K562 (cell line): ENCODE measurements around the gene BNC2.

Experiments used
- CBX5 ChIP-seq: IDR thresholded peaks from 2 replicates; pipeline ENCODE4 v1.6.1; 2014; ENCODE audit warnings: low read depth, borderline replicate concordance
- CTCF ChIP-seq, 3 experiments: IDR thresholded peaks in 2 of 3; conservative IDR thresholded peaks in 1 of 3; 2 replicates each; pipeline ENCODE4 v1.5.1; 2011 to 2012; ENCODE audit warnings: low read length in 3 of 3, mild to moderate bottlenecking in 3 of 3, control low read depth in 2 of 3, improper control_type of control experiment in 1 of 3, inconsistent platforms in 1 of 3, low read depth in 1 of 3, mixed read lengths in 1 of 3, moderate library complexity in 1 of 3; ENCODE audit not compliant: insufficient read depth in 2 of 3
- ETV5 ChIP-seq: sonication (generic); formaldehyde crosslinking; IDR thresholded peaks from 2 replicates; pipeline ENCODE4 v1.4.0; 2020; ENCODE audit warnings: low read depth, mild to moderate bottlenecking, missing genetic modification reagents
- FOXM1 ChIP-seq, 2 experiments: fragments of 450-650 bp in 1 of 2; sonication (generic) in 1 of 2; formaldehyde crosslinking in 1 of 2; IDR thresholded peaks; 2 replicates each; pipeline versions ENCODE4 v1.6.1 to v1.9.0; 2017 to 2022; ENCODE audit warnings: low read depth in 2 of 2, mild to moderate bottlenecking in 2 of 2, missing genetic modification reagents in 1 of 2, moderate library complexity in 1 of 2
- GMEB1 ChIP-seq: fragments of 250-450 bp; sonication (Bioruptor Pico); IDR thresholded peaks from 2 replicates; pipeline ENCODE4 v1.4.0; 2020; ENCODE audit warnings: mild to moderate bottlenecking
- HMG20A ChIP-seq: fragments of 450-650 bp; formaldehyde crosslinking; conservative IDR thresholded peaks from 2 replicates; pipeline ENCODE4 v1.4.0; 2020; ENCODE audit warnings: mild to moderate bottlenecking, mixed read lengths
- IRF2 ChIP-seq: sonication (generic); formaldehyde crosslinking; IDR thresholded peaks from 2 replicates; pipeline ENCODE4 v1.8.1; 2022; ENCODE audit warnings: mild to moderate bottlenecking, missing genetic modification reagents
- KDM4B ChIP-seq, 2 experiments: fragments of 450-650 bp in 1 of 2; sonication (generic) in 1 of 2; IDR thresholded peaks; 2 replicates each; pipeline ENCODE4 v1.6.1; 2016 to 2017; ENCODE audit warnings: borderline replicate concordance in 2 of 2, antibody characterized with exemption in 1 of 2, low read depth in 1 of 2, mild to moderate bottlenecking in 1 of 2
- TEAD4 ChIP-seq, 2 experiments: sonication (generic) in 1 of 2; formaldehyde crosslinking in 1 of 2; IDR thresholded peaks; 2 replicates each; pipeline versions ENCODE4 v1.6.1 to v1.8.0; 2012 to 2022; ENCODE audit warnings: borderline replicate concordance in 1 of 2, inconsistent platforms in 1 of 2, low read length in 1 of 2, mild to moderate bottlenecking in 1 of 2, missing genetic modification reagents in 1 of 2
- THRAP3 ChIP-seq: fragments of 450-650 bp; IDR thresholded peaks from 2 replicates; pipeline ENCODE4 v1.6.1; 2016; ENCODE audit warnings: mild to moderate bottlenecking, inconsistent platforms, borderline replicate concordance
- UBTF ChIP-seq, 2 experiments: IDR thresholded peaks; 2 replicates each; pipeline ENCODE4 v1.6.1; 2012; ENCODE audit warnings: improper control_type of control experiment in 2 of 2, low read depth in 2 of 2, low read length in 2 of 2, borderline replicate concordance in 1 of 2
- WHSC1 ChIP-seq: IDR thresholded peaks from one replicate; pipeline ENCODE4 v1.6.1; 2012; ENCODE audit warnings: low read length, control low read depth, inconsistent platforms
- YY1 ChIP-seq, 3 experiments: IDR thresholded peaks; 2 replicates each; pipeline ENCODE4 v1.6.1; 2011; ENCODE audit warnings: low read length in 2 of 3, mild to moderate bottlenecking in 2 of 3, moderate library complexity in 2 of 3, borderline replicate concordance in 1 of 3, control low read depth in 1 of 3, low read depth in 1 of 3; ENCODE audit not compliant: insufficient read depth in 3 of 3, insufficient replicate concordance in 2 of 3, control insufficient read depth in 1 of 3, insufficient read length in 1 of 3; ENCODE audit errors: extremely low read depth in 1 of 3
- ZBTB40 ChIP-seq, 2 experiments: fragments of 450-650 bp in 1 of 2; sonication (generic) in 1 of 2; formaldehyde crosslinking in 1 of 2; IDR thresholded peaks; 2 replicates each; pipeline versions ENCODE4 v1.7.1 to v1.9.0; 2016 to 2022; ENCODE audit warnings: inconsistent platforms in 1 of 2, mild to moderate bottlenecking in 1 of 2, missing genetic modification reagents in 1 of 2

GRCh38 chr9:16877256-16877655 lies 6.8 kb upstream of the BNC2 start:
- no peak for TF ChIP-seq FOXM1 (IDR thresholded peaks at IDR 0.05; ENCODE audit: low read depth)
- no peak for TF ChIP-seq FOXM1 (CRISPR knock-in tag; IDR thresholded peaks at IDR 0.05; ENCODE audit: low read depth)
- no peak for TF ChIP-seq WHSC1
- no peak for TF ChIP-seq ZBTB40 (IDR thresholded peaks at IDR 0.05)
- TF ChIP-seq ZBTB40 (CRISPR knock-in tag; IDR thresholded peaks at IDR 0.05) = no peak
- no peak for TF ChIP-seq IRF2 (CRISPR knock-in tag)
- no peak for TF ChIP-seq CBX5
- no peak for TF ChIP-seq HMG20A (CRISPR knock-in tag)
- no peak for TF ChIP-seq ETV5 (CRISPR knock-in tag)
- TF ChIP-seq TEAD4 (IDR thresholded peaks at IDR 0.05; ENCODE audit: low read length) = no peak
- no peak for TF ChIP-seq TEAD4 (CRISPR knock-in tag; IDR thresholded peaks at IDR 0.05; ENCODE audit: borderline replicate concordance)
- TF ChIP-seq KDM4B (IDR thresholded peaks at IDR 0.05; ENCODE audit: borderline replicate concordance in 2 of 2, low read depth in 1 of 2) = no peak
- TF ChIP-seq UBTF (IDR thresholded peaks at IDR 0.05; ENCODE audit: borderline replicate concordance in 1 of 2, low read depth in 2 of 2, low read length in 2 of 2) = no peak
- no peak for TF ChIP-seq CTCF (IDR thresholded peaks at IDR 0.05 in 2 of 3, conservative IDR thresholded peaks at IDR 0.05 in 1 of 3; ENCODE audit: insufficient read depth in 2 of 3, low read depth in 1 of 3, low read length in 3 of 3)
- TF ChIP-seq THRAP3 = no peak
- no peak for TF ChIP-seq GMEB1 (CRISPR knock-in tag)
- no peak for TF ChIP-seq YY1 (IDR thresholded peaks at IDR 0.05; ENCODE audit: borderline replicate concordance in 1 of 3, control insufficient read depth in 1 of 3, extremely low read depth in 1 of 3, insufficient read depth in 3 of 3, insufficient read length in 1 of 3, insufficient replicate concordance in 2 of 3, low read depth in 1 of 3, low read length in 2 of 3)
